Heart left ventricle (tissue), 16 donors: Measurements from ENCODE around the gene SPEM2. TPM values are rescaled to one million over a fixed set of nuclear protein-coding genes. Genes with fewer than 3 reads are reported as not detected.
"Not testable (repeated sequence)": the region's sequence is repeated elsewhere in the genome, so short reads cannot be mapped to it uniquely, and the experiment has no call there.

Experiments
- ATAC-seq, 4 donors: fragments of 200-7000 bp; cut with Tn5 transposase; one replicate each; pipeline ENCODE4 v1.9.1; 2020 to 2022; ENCODE audit warnings: moderate library complexity in 4 of 4, mild to moderate bottlenecking in 3 of 4, moderate number of reproducible peaks in 1 of 4
- DNase-seq, 5 donors: peaks; one replicate each; pipeline ENCODE4 v3.0.0-alpha.2; 2020
- H3K27ac ChIP-seq, 12 donors: fragments of 200-600 bp; sonication (generic) in 4 of 12; one replicate each; pipeline versions ENCODE4 v1.5.0 to v1.8.0; 2016 to 2022; ENCODE audit warnings: mild to moderate bottlenecking in 2 of 12
- H3K27me3 ChIP-seq, 9 donors: fragments of 200-600 bp; sonication (generic) in 2 of 9; one replicate each; pipeline versions ENCODE4 v1.5.1 to v1.8.0; 2016 to 2022; ENCODE audit warnings: mild to moderate bottlenecking in 3 of 9
- H3K36me3 ChIP-seq, 9 donors: fragments of 200-600 bp; sonication (generic) in 2 of 9; one replicate each; pipeline versions ENCODE4 v1.5.0 to v1.8.0; 2018 to 2022; ENCODE audit warnings: mild to moderate bottlenecking in 2 of 9
- H3K4me1 ChIP-seq, 12 donors: fragments of 200-600 bp; sonication (generic) in 4 of 12; one replicate each; pipeline versions ENCODE4 v1.5.0 to v1.8.0; 2016 to 2022; ENCODE audit warnings: mild to moderate bottlenecking in 3 of 12
- H3K4me3 ChIP-seq, 12 donors: fragments of 200-600 bp; sonication (generic) in 4 of 12; one replicate each; pipeline versions ENCODE4 v1.5.0 to v1.8.0; 2017 to 2022; ENCODE audit warnings: mild to moderate bottlenecking in 9 of 12, moderate library complexity in 4 of 12
- H3K9me3 ChIP-seq, 12 donors: fragments of 200-600 bp; sonication (generic) in 4 of 12; one replicate each; pipeline versions ENCODE4 v1.5.0 to v1.8.0; 2016 to 2022; ENCODE audit warnings: mild to moderate bottlenecking in 1 of 12
- POLR2A ChIP-seq, 2 donors: fragments of 450-650 bp; IDR thresholded peaks; one replicate each; pipeline ENCODE4 v1.6.1; 2017; ENCODE audit warnings: antibody characterized with exemption in 2 of 2, mild to moderate bottlenecking in 2 of 2, moderate library complexity in 2 of 2
- WGBS, 4 donors: extraction: QIAGEN DNeasy Blood & Tissue Kit in 2 of 4; methylation state at CpG; one replicate each; pipeline versions ENCODE4 v1.1.5 to v1.1.7; 2013 to 2018; 5-methylcytosine and 5-hydroxymethylcytosine counted together
- intact Hi-C, 10 donors: fragments of 100-400 bp; cut with DNase I; formaldehyde crosslinking; loops; one replicate each; pipeline versions ENCODE4 v1.11.1 to v1.14.2; 2022
- polyA plus RNA-seq, 2 donors: library from polyadenylated mRNA; stranded (reverse); fragments of 200-250 nt; gene quantifications; one replicate each; pipeline ENCODE4 v1.2.3, GENCODE V29; 2013
- total RNA-seq, 9 donors: library from RNA; depleted of rRNA in 2 of 9; stranded (reverse); fragments of >200 nt in 2 of 9; fragmentation: NEBNext Ultra II Directional in 3 of 9; extraction: Animal tissue kit (Norgen Biotek cat#: 25700) in 3 of 9; gene quantifications; one replicate each; pipeline versions ENCODE4 v1.1.0 to v1.2.4, GENCODE V29; 2016 to 2023
- TF ChIP-seq, protein P1 (sequence below), 12 donors: fragments of 200-600 bp; sonication (generic) in 4 of 12; IDR thresholded peaks; one replicate each; pipeline versions ENCODE4 v1.5.0 to v1.8.0; 2018 to 2022; ENCODE audit warnings: antibody characterized with exemption in 12 of 12, mild to moderate bottlenecking in 5 of 12
- donor health status: ischemic (EF 13 %, LVEDD 7.1; RV severe dilation, severe dysfunction).
- donor health status: healthy with polysubstance abuse.
- donor health status: DM: no; HTN: yes; CAD: no.
- donor health status: DM: no; HTN: no; CAD: no.
- donor health status: ischemic (EF 25% LVEDD 6.9; RV normal size, moderate dysfunction).
- donor health status: ischemic (EF 25% LVEDD 5.7; RV mildly dilated, moderate dysfunction).
- donor health status: healthy.
- donor health status: DM: yes; HTN: yes; CAD: no.
- donor health status: ischemic (EF 35%, LVEDD 5.7; RV mildly dilated, moderate dysfunction).
- donor health status: nonischemic (EF 11% LVEDD 7.7; RV severe dilation, severe dysfunction).
- donor health status: DM: yes; HTN: yes; CAD: no.
- donor health status: PGD.
- donor health status: ischemic (EF 29% LVEDD 5.4; RV normal size, mild dysfunction).
- donor health status: nonischemic (EF 23%, LVEDD 6.1; RV moderate dilation, normal function).

Gene SPEM2
- total and polyA plus RNA-seq, 11 donors, result not detected

DNA sequence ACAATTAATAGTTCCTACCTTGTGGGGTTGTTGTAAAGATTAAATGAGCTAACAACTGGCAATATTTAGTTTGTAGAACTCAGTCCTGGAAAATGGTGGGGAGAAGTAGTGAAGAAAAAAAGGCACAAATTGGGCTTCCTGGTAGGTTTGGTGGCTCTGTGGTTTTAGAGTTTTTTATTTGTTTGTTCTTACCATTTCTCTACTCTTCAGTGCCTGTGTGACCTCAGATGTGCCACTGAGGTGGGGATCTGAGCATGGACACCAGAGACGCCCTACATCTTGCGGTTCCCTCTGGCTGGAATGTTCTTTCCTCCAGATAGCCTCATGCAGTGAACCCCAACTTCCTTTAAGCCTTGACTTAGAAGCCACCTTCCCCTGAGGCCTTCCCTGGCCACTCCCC lies 46.3 kb downstream of the SPEM2 start:
- ATAC-seq (no peak), DNase-seq (no peak)
- Histone ChIP-seq H3K9me3 (no peaks in the 10 kb centered on the region), H3K27ac (peak overlapping the region in 2 of 12 donors; percentile 5 to 24), H3K27me3 (no peaks in the 10 kb centered on the region), H3K4me1 (peaks cover 2 to 87% (median 55%) of the 10 kb centered on the region in 12 donors), H3K4me3 (no peak overlapping the region), H3K36me3 (peaks cover 0 to 6% (median 0%) of the 10 kb centered on the region in 9 donors)
- 70 to 80% (median 77%) methylated on average over 2 of the region's 2 CpGs for WGBS, 4 donors
- intact Hi-C loops, result no loop called here
- TF ChIP-seq, protein P1, sequence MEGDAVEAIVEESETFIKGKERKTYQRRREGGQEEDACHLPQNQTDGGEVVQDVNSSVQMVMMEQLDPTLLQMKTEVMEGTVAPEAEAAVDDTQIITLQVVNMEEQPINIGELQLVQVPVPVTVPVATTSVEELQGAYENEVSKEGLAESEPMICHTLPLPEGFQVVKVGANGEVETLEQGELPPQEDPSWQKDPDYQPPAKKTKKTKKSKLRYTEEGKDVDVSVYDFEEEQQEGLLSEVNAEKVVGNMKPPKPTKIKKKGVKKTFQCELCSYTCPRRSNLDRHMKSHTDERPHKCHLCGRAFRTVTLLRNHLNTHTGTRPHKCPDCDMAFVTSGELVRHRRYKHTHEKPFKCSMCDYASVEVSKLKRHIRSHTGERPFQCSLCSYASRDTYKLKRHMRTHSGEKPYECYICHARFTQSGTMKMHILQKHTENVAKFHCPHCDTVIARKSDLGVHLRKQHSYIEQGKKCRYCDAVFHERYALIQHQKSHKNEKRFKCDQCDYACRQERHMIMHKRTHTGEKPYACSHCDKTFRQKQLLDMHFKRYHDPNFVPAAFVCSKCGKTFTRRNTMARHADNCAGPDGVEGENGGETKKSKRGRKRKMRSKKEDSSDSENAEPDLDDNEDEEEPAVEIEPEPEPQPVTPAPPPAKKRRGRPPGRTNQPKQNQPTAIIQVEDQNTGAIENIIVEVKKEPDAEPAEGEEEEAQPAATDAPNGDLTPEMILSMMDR (IDR thresholded peaks at IDR 0.05), result no peak
- TF ChIP-seq POLR2A (IDR thresholded peaks at IDR 0.05), result no peak

DNA sequence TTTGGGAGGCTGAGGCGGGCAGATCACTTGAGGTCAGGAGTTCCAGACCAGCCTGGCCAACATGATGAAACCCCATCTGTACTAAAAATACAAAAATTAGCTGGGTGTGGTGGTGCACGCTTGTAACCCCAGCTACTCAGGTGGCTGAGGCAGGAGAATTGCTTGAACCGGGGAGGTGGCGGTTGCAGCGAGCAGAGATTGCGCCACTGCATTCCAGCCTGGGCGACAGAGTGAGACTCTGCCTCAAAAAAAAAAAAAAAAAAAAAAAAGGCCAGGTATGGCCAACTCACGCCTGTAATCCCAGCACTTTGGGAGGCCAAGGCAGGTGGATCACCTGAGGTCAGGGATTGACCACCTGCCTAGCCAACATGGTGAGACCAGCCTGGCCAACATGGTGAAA lies 49.4 kb downstream of the SPEM2 start:
- peak overlapping the region in 9 of 12 donors; percentile 73 to 100 (median 100) for H3K27ac ChIP-seq
- not testable (repeated sequence) for H3K36me3 ChIP-seq, ATAC-seq, DNase-seq, H3K9me3 ChIP-seq, H3K27me3 ChIP-seq, H3K4me3 ChIP-seq
- intact Hi-C loops, result loop anchor here in 3 of 10 donors (5.0 kb wide), 1 partner anchor 32 kb away; no protein-coding TSS in a partner anchor
- 83 to 94% (median 90%) methylated on average over 8 of the region's 8 CpGs for WGBS, 4 donors
- peaks cover 7 to 77% (median 54%) of the 10 kb centered on the region in 12 donors for H3K4me1 ChIP-seq

DNA sequence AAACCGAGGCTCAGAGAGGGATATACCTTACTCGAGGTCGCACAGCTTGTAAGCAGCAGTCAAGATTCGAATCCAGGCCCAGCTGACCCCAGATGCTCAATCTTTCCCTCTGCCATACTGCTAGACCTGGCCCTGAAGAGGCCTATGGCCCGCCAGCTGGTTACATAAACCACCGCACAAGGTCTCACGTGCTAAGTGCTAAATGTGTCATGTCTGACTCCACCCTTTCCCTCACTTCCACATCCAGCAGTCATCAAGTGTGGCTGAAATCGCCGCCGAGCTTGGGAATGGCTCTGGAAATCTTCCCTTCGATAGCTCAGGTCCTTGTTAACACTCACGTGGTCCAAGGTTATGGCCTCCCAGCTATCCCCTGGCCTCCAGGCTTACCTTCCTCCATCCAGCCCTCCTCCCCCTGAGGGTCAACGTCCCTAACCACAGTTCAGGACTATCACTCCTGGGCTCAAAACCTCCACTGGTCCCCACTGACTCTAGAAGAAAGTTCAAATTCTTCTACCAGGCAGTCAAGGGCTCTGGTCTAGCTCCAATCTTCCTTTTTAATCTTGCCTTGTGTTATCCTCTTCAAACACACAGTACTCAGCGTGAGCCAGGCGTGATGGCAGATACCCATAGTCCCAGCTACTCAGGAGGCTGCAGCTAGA lies 50.5 kb downstream of the SPEM2 start:
- ATAC-seq (peak; percentile 42 to 70 (median 60)), DNase-seq (peak; percentile 63 to 82 (median 70))
- Histone ChIP-seq H3K9me3 (no peaks in the 10 kb centered on the region), H3K4me3 (peak overlapping the region in 1 of 12 donors; percentile 14), H3K4me1 (peaks cover 7 to 80% (median 52%) of the 10 kb centered on the region in 12 donors), H3K27ac (peak overlapping the region; percentile 6 to 100 (median 100)), H3K27me3 (no peaks in the 10 kb centered on the region), H3K36me3 (no peaks in the 10 kb centered on the region)
- no peak for TF ChIP-seq POLR2A (IDR thresholded peaks at IDR 0.05)
- TF ChIP-seq, protein P1 (IDR thresholded peaks at IDR 0.05), result no peak
- intact Hi-C loops, result loop anchor here in 3 of 10 donors (5.0 kb wide), 1 partner anchor 34 kb away; no protein-coding TSS in a partner anchor
- 33 to 43% (median 38%) methylated on average over 15 of the region's 15 CpGs for WGBS, 4 donors

DNA sequence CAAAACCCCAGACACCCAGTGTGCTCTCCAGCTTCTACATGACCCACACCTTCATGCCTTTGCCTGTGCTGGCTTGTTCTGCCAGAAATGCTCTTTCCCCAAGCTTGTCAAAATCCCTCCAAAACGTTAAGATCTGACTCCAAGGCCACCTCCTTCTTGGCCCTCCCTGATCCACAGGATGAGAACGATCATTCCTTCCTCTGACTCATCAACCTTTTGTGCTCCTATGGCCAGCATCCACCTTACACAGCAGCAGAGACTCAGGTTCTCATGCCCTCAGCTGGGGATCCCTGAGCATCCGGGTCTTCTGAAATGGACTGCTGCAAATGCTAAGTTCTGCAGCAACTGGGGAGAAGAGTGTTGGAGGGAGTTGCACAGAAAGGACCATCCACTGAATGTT lies 51.1 kb downstream of the SPEM2 start:
- H3K27me3 ChIP-seq, result no peaks in the 10 kb centered on the region
- no peaks in the 10 kb centered on the region for H3K9me3 ChIP-seq
- no peaks in the 10 kb centered on the region for H3K36me3 ChIP-seq
- TF ChIP-seq POLR2A (IDR thresholded peaks at IDR 0.05), result no peak
- TF ChIP-seq, protein P1 (IDR thresholded peaks at IDR 0.05), result no peak
- H3K27ac ChIP-seq, result peak overlapping the region in 11 of 12 donors; percentile 78 to 100 (median 100)
- ATAC-seq (no peak), DNase-seq (no peak)
- 19 to 37% (median 30%) methylated on average over 3 of the region's 3 CpGs for whole genome bisulfite sequencing, 4 donors
- H3K4me1 ChIP-seq, result peaks cover 7 to 77% (median 51%) of the 10 kb centered on the region in 12 donors
- peak overlapping the region in 1 of 12 donors; percentile 99 for H3K4me3 ChIP-seq
- intact Hi-C loops, result loop anchor here in 3 of 10 donors (5.0 kb wide), 1 partner anchor 34 kb away; no protein-coding TSS in a partner anchor
